Measurements from ENCODE around the gene SCMH1.

The SCMH1 gene

DNA sequence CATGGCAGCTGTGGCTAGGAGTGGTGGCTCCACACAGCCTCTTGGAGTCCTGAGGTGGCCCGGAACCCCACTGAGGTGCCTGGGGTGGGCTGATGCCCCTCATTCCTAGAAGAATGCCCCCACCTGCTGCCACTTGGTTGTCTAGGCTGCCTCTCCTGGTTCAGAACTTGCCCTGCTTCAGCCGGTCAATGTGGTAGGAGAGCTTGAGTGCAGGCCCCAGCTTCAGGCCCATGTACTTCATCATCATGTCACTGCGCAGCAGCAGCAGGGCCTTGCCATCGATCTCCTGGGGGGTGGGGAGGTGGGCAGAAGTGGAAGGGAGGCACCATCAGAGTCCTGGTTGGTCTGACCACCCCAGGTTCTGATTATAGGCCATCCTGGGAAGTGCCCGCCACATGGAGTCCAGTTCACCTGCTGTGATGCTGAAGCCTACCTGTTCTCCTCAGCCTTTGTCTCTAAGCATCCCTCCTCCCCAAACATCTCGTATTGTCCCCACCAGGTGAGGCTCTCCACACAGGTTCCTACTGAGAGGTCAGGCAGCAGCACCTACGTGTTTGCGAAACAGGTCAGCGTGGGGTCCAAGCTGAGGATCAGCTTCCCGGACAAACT lies 214.0 kb downstream of the SCMH1 start:
- DNase-seq (ENCODE audit: low spot score), result no peak
- TF ChIP-seq, protein P1, sequence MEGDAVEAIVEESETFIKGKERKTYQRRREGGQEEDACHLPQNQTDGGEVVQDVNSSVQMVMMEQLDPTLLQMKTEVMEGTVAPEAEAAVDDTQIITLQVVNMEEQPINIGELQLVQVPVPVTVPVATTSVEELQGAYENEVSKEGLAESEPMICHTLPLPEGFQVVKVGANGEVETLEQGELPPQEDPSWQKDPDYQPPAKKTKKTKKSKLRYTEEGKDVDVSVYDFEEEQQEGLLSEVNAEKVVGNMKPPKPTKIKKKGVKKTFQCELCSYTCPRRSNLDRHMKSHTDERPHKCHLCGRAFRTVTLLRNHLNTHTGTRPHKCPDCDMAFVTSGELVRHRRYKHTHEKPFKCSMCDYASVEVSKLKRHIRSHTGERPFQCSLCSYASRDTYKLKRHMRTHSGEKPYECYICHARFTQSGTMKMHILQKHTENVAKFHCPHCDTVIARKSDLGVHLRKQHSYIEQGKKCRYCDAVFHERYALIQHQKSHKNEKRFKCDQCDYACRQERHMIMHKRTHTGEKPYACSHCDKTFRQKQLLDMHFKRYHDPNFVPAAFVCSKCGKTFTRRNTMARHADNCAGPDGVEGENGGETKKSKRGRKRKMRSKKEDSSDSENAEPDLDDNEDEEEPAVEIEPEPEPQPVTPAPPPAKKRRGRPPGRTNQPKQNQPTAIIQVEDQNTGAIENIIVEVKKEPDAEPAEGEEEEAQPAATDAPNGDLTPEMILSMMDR (IDR thresholded peaks at IDR 0.05; ENCODE audit: extremely low read depth, missing control alignments), result no peak

DNA sequence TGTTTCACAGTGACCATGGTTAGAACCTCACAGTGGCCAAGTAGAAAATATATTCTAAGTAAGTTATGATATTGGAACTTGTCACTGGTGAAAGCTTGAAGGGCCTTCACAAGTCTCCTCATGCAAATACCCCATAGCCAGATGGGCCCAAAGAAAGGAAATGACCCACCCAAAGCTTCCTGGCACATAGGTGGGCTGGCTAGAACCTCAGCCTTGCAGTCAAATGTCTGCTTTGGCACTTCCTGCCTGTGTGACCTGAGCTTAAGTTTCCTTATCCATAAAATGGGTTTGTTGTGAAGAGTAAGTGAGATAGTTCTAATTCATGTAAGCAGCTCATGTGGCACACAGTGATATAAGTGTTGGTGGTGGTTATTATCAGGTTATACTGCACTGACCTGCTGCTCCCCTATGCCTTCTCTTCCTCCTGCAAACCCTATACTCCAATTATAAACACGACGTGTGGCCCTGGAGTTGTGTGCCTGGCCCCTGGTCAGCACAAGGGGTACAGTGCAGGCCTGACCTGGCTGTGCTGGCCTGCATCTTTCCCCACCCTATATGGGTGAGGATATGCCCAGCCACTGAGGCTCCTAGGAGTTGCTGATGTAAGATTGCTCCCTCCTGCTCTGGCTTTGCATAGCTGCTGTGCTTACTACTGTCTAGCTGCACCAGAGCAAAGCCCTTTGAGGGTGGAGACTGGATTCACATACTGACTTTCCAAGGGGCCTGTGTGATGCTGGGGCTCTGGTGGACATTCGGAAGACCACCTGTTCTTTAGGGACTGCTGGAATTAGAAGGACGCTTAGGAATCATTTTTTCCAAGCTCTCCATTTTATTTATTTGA lies 215.9 kb downstream of the SCMH1 start:
- TF ChIP-seq, protein P1 (IDR thresholded peaks at IDR 0.05; ENCODE audit: extremely low read depth, missing control alignments), result no peak
- no peak for DNase-seq (ENCODE audit: low spot score)

DNA sequence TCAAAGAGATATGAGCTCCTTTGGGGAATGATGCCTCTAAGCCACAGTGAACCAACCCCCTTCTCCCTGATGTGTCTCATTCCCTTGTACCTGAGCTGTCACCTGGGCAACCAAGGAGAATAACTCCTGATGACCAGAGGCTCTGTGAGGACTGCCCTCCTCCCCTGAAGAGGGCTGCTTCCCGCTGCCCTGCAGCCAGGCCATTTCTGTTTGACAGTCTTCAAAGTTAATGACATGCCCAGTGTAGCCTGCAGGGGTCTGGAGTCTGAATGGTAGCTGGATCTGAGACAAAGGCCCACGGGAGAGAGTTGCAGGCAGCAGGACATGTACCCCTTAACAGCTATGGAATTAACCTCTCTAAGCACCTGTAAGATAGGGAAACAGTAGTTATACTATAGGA lies 217.2 kb downstream of the SCMH1 start:
- DNase-seq (ENCODE audit: low spot score), result no peak
- TF ChIP-seq, protein P1 (IDR thresholded peaks at IDR 0.05; ENCODE audit: extremely low read depth, missing control alignments), result no peak

DNA sequence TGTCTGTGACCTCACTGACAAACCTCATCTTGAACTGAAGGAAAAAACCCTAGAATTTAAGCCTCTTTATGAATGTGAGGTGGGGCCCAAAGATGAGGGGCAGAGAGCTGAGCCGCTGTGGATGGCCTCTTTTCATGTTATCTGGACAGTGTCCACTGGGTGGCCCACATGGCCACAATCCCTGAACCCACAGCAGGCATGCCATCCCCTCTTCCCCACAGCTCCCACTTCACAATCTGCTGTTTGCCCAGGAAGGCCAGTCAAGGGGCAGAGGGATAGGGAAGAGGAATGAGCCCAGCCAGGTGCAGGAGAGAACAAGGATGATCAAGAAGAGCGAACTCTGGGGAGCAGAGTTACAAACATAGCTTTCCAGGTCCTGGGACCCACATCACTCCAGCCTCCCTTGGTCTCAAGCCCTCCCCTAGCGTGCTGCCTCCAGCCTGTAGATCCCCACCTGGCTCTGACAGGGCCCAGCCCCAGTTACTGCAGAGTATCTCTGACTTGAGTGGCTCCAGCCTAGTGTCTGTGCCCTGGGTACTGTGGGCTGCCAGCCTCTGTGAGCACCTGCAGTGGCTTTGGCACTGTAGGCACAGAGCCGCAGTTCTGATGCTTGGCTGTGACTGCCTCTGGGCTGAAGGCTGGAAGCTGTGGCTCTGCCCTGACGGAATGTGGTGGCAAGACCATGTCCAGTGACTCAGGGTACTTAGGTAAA lies 218.7 kb downstream of the SCMH1 start:
- TF ChIP-seq, protein P1 (IDR thresholded peaks at IDR 0.05; ENCODE audit: extremely low read depth, missing control alignments), result no peak
- DNase-seq (ENCODE audit: low spot score), result no peak

DNA sequence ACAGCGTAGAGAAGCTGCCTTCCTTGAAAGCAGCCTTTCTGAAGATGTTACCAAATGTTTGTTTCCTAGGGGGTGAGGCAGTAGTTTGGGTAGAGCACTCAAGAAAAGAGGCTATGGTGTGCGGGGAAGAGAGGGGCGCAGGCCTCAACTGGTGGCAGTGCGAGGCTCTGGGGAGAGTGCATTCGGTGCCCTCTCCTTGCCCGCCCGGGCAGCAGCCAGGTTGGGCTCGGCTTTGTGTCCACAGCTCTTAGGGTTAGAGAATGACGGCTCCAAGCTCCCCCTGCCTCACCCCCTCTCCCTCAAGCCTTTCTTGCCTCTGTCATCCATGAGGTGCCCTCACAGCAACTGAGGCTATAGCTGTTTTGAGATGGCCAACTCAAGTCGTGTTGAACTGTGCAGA lies 219.7 kb downstream of the SCMH1 start:
- no peak for DNase-seq (ENCODE audit: low spot score)
- TF ChIP-seq, protein P1 (IDR thresholded peaks at IDR 0.05; ENCODE audit: extremely low read depth, missing control alignments), result no peak

DNA sequence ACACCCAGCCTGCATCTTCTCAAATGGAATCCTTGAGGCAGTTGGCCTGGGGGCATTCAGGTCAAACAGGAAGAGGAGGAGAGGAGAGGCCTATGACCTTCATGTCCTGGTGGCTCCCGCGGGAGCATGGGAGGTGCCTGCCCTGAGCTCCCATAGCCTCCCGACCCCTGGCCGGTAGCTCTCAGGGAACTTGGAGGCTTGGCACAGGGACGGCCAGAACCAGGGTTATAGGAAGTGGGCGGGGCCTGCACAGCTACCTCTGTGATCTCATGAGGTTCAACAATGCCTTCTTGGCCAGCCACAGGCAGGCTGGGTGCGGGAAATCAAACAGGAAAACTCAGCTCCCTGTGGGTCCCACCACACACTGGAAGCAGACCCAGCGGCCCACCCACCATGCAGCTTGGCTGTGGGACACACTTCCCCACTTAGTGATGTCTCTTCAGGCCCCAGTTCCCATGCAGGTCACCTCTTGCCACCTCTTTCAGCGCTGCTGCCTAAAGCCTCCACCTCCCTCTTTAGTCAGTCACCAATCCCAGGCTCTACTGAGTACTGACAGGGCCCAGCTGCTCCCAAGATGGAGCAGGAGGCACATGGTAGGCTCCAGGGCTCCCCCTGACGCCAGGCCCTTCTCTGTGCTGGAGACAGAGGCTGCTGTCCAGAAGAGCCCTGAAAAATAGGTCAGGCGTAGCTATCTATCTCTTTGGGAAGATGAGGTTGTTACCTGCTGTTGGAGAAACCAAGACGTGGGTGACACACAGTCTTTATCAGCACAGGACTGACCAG lies 220.4 kb downstream of the SCMH1 start, which contains the start of gene SLFNL1:
Gene SLFNL1 (minus strand): TSS at position 200 of the 783 bp plus-strand sequence. CDS start 1,065 bp downstream, outside the sequence.
- TF ChIP-seq, protein P1 (IDR thresholded peaks at IDR 0.05; ENCODE audit: extremely low read depth, missing control alignments), result no peak
- DNase-seq (ENCODE audit: low spot score), result no peak
